Measurements from ENCODE around the gene GPR137B. TPM values are rescaled to one million over a fixed set of nuclear protein-coding genes. Genes with fewer than 3 reads are reported as not detected.

Gene GPR137B
- total and polyA plus RNA-seq, 4 donors: 2.2 to 8.6 (median 5.3) TPM

GRCh38 chr1:236103646-236104218, 38.6 kb upstream of the GPR137B start:
- DNase-seq (ENCODE audit: low spot score): peak; percentile 61
- Histone ChIP-seq H3K36me3 (ENCODE audit: control insufficient read depth in 4 of 4, insufficient read depth in 3 of 4, low read depth in 1 of 4, low read length in 3 of 4) (no peaks in the 10 kb centered on the region), H3K4me3 (ENCODE audit: low read depth in 1 of 3, low read length in 3 of 3) (no peak overlapping the region), H3K9me3 (ENCODE audit: control insufficient read depth in 4 of 4, low read length in 3 of 4) (no peaks in the 10 kb centered on the region), H3K9ac (ENCODE audit: low read depth in 1 of 2, low read length in 2 of 2) (no peak overlapping the region), H3K4me1 (ENCODE audit: control insufficient read depth in 4 of 4, insufficient read depth in 4 of 4, low read length in 3 of 4) (peaks cover 0 to 3% (median 2%) of the 10 kb centered on the region in 4 donors), H3K27me3 (ENCODE audit: control insufficient read depth in 4 of 4, insufficient read depth in 4 of 4, low read length in 3 of 4) (no peaks in the 10 kb centered on the region), H3K27ac (ENCODE audit: low read depth in 1 of 2, low read length in 2 of 2) (no peak overlapping the region)
- 19% methylated on average over 13 of the region's 13 CpGs for WGBS
- TF ChIP-seq, protein P1, sequence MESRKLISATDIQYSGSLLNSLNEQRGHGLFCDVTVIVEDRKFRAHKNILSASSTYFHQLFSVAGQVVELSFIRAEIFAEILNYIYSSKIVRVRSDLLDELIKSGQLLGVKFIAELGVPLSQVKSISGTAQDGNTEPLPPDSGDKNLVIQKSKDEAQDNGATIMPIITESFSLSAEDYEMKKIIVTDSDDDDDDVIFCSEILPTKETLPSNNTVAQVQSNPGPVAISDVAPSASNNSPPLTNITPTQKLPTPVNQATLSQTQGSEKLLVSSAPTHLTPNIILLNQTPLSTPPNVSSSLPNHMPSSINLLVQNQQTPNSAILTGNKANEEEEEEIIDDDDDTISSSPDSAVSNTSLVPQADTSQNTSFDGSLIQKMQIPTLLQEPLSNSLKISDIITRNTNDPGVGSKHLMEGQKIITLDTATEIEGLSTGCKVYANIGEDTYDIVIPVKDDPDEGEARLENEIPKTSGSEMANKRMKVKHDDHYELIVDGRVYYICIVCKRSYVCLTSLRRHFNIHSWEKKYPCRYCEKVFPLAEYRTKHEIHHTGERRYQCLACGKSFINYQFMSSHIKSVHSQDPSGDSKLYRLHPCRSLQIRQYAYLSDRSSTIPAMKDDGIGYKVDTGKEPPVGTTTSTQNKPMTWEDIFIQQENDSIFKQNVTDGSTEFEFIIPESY (IDR thresholded peaks at IDR 0.05): no peak
- no peak for TF ChIP-seq HNF4A (conservative IDR thresholded peaks at IDR 0.05)
- TF ChIP-seq RAD21 (IDR thresholded peaks at IDR 0.05): peak; percentile 94 to 95
- TF ChIP-seq FOXA1 (IDR thresholded peaks at IDR 0.05): no peak
- peak; percentile 87 for TF ChIP-seq CTCF (IDR thresholded peaks at IDR 0.05; ENCODE audit: low read depth, low read length, missing input control)
- TF ChIP-seq TAF1 (conservative IDR thresholded peaks at IDR 0.05): no peak

GRCh38 chr1:236107121-236107907, 35.0 kb upstream of the GPR137B start:
- DNase-seq (ENCODE audit: low spot score): no peak
- H3K9me3 ChIP-seq (ENCODE audit: control insufficient read depth in 4 of 4, low read length in 3 of 4): no peaks in the 10 kb centered on the region
- TF ChIP-seq, protein P2, sequence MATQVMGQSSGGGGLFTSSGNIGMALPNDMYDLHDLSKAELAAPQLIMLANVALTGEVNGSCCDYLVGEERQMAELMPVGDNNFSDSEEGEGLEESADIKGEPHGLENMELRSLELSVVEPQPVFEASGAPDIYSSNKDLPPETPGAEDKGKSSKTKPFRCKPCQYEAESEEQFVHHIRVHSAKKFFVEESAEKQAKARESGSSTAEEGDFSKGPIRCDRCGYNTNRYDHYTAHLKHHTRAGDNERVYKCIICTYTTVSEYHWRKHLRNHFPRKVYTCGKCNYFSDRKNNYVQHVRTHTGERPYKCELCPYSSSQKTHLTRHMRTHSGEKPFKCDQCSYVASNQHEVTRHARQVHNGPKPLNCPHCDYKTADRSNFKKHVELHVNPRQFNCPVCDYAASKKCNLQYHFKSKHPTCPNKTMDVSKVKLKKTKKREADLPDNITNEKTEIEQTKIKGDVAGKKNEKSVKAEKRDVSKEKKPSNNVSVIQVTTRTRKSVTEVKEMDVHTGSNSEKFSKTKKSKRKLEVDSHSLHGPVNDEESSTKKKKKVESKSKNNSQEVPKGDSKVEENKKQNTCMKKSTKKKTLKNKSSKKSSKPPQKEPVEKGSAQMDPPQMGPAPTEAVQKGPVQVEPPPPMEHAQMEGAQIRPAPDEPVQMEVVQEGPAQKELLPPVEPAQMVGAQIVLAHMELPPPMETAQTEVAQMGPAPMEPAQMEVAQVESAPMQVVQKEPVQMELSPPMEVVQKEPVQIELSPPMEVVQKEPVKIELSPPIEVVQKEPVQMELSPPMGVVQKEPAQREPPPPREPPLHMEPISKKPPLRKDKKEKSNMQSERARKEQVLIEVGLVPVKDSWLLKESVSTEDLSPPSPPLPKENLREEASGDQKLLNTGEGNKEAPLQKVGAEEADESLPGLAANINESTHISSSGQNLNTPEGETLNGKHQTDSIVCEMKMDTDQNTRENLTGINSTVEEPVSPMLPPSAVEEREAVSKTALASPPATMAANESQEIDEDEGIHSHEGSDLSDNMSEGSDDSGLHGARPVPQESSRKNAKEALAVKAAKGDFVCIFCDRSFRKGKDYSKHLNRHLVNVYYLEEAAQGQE (IDR thresholded peaks at IDR 0.05): no peak
- TF ChIP-seq HNF4A (conservative IDR thresholded peaks at IDR 0.05): no peak
- no peak for TF ChIP-seq TAF1 (conservative IDR thresholded peaks at IDR 0.05)
- no peak for TF ChIP-seq RAD21 (IDR thresholded peaks at IDR 0.05)
- no peak for TF ChIP-seq JUND (IDR thresholded peaks at IDR 0.05)
- TF ChIP-seq, protein P1 (IDR thresholded peaks at IDR 0.05): no peak
- TF ChIP-seq FOXA2 (IDR thresholded peaks at IDR 0.05): no peak
- no peak overlapping the region for H3K27ac ChIP-seq (ENCODE audit: low read depth in 1 of 2, low read length in 2 of 2)
- H3K27me3 ChIP-seq (ENCODE audit: control insufficient read depth in 4 of 4, insufficient read depth in 4 of 4, low read length in 3 of 4): no peaks in the 10 kb centered on the region
- WGBS: 75% methylated on average over 9 of the region's 9 CpGs
- no peak overlapping the region for H3K4me3 ChIP-seq (ENCODE audit: low read depth in 1 of 3, low read length in 3 of 3)
- no peak overlapping the region for H3K9ac ChIP-seq (ENCODE audit: low read depth in 1 of 2, low read length in 2 of 2)
- H3K4me1 ChIP-seq (ENCODE audit: control insufficient read depth in 4 of 4, insufficient read depth in 4 of 4, low read length in 3 of 4): peaks cover 0 to 4% (median 2%) of the 10 kb centered on the region in 4 donors
- no peaks in the 10 kb centered on the region for H3K36me3 ChIP-seq (ENCODE audit: control insufficient read depth in 4 of 4, insufficient read depth in 3 of 4, low read depth in 1 of 4, low read length in 3 of 4)
